Nephron (organoid): ENCODE data around the gene KIF21A.

ENCODE experiments used
- H3K27ac Mint-ChIP-seq, 3 experiments: 2 replicates each; pipeline ENCODE4 v1.8.0; 2020; ENCODE audit warnings: mixed read lengths in 3 of 3, mild to moderate bottlenecking in 2 of 3, moderate library complexity in 1 of 3
- H3K27me3 Mint-ChIP-seq: 2 replicates; pipeline ENCODE4 v1.8.0; 2021; ENCODE audit warnings: low read depth, mild to moderate bottlenecking, moderate library complexity, mixed read lengths
- H3K36me3 Mint-ChIP-seq: 2 replicates; pipeline ENCODE4 v1.8.0; 2020; ENCODE audit warnings: low read depth, mixed read lengths
- H3K4me1 Mint-ChIP-seq: 2 replicates; pipeline ENCODE4 v1.8.0; 2020; ENCODE audit warnings: mixed read lengths
- H3K4me3 Mint-ChIP-seq, 3 experiments: 2 replicates each; pipeline ENCODE4 v1.8.0; 2020; ENCODE audit warnings: mild to moderate bottlenecking in 3 of 3, mixed read lengths in 3 of 3, moderate library complexity in 2 of 3
- H3K9me3 Mint-ChIP-seq: 2 replicates; pipeline ENCODE4 v1.8.0; 2020; ENCODE audit warnings: mixed read lengths
- TF ChIP-seq, protein P1 (sequence below), 3 experiments: fragments of 200-600 bp; sonication (generic); IDR thresholded peaks; one replicate each; pipeline ENCODE4 v1.5.0; 2021; ENCODE audit warnings: antibody characterized with exemption in 3 of 3; ENCODE audit not compliant: unreplicated experiment in 3 of 3

Gene KIF21A

DNA sequence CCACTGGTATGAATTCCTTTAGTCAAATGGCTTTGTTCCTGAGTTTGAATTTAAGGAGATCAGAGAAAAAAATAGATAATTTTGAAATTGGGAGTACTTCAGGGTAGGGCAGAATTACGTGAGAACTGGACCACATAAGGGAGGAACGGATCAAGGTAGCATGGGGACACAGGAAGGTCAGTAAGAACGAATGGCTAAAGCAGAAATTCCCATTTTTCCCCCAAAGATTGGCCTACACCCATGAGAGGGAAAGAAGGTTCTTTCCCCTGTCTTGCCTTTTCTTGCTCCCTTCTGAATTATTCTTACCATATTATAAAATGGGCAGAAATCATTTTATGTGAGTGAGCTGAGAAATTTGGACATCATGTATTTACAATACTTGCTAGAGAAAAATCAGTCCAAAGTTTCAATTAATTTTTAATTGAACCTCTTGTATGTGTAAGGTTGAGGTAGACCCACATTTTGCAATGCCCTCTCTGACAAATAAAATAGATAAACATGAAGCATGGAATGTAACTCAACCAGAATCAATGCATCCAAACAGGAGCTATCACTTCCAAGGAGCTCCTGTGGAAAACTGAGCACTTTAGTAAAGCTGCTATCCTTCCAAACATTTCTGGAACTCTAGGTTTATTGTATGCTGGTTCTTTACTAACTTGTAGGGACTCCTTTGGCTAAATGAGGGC, 93.8 kb downstream of the KIF21A start:
- H3K27ac Mint-ChIP-seq = peak overlapping the region; percentile 28 to 75 (median 46)
- no peaks in the 10 kb centered on the region for H3K36me3 Mint-ChIP-seq
- TF ChIP-seq, protein P1, sequence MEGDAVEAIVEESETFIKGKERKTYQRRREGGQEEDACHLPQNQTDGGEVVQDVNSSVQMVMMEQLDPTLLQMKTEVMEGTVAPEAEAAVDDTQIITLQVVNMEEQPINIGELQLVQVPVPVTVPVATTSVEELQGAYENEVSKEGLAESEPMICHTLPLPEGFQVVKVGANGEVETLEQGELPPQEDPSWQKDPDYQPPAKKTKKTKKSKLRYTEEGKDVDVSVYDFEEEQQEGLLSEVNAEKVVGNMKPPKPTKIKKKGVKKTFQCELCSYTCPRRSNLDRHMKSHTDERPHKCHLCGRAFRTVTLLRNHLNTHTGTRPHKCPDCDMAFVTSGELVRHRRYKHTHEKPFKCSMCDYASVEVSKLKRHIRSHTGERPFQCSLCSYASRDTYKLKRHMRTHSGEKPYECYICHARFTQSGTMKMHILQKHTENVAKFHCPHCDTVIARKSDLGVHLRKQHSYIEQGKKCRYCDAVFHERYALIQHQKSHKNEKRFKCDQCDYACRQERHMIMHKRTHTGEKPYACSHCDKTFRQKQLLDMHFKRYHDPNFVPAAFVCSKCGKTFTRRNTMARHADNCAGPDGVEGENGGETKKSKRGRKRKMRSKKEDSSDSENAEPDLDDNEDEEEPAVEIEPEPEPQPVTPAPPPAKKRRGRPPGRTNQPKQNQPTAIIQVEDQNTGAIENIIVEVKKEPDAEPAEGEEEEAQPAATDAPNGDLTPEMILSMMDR (IDR thresholded peaks at IDR 0.05; ENCODE audit: unreplicated experiment in 3 of 3) = no peak
- H3K4me1 Mint-ChIP-seq = no peaks in the 10 kb centered on the region
- H3K27me3 Mint-ChIP-seq = no peaks in the 10 kb centered on the region
- H3K9me3 Mint-ChIP-seq = no peaks in the 10 kb centered on the region
- H3K4me3 Mint-ChIP-seq = no peak overlapping the region

DNA sequence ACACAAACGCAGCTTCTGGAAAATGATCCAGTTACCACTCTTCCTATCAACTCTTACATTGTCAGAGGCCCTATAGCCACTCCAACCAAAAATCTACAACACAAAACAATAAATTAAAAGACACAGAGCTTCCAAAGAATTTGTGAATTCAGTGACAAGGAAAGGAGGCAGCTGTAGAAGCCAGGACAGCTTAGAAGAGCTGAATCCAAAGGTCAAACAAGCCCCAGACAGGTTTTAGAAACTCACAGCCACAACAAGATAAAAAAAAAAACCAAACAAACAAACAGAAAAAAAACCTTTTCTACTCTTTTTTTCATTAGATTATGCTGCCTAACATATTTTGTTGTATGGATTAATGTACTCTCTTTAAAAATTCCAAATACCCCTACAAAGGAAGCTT, 94.4 kb downstream of the KIF21A start:
- Mint-ChIP-seq H3K4me3 (no peak overlapping the region), H3K27ac (peak overlapping the region; percentile 28 to 75 (median 46)), H3K36me3 (no peaks in the 10 kb centered on the region), H3K4me1 (no peaks in the 10 kb centered on the region), H3K27me3 (no peaks in the 10 kb centered on the region), H3K9me3 (no peaks in the 10 kb centered on the region)
- TF ChIP-seq, protein P1 (IDR thresholded peaks at IDR 0.05; ENCODE audit: unreplicated experiment in 3 of 3) = no peak

DNA sequence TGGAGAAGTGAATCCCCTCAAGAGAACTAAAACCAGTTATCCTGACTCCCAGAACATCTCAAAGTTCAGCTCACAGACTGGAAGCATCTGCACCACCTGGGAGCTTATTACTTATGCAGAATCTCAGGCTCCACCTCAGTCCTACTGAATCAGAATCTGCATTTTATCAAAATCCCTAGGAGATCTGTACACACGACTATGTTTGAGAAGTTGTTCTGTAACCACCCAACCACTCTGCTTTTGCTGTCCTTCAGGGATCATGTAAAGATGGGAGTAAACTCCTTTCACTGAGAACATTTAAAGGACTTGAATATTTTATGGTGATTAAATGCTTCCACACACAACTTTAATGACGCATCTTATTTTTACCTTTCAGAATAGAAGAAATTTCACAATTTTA, 98.0 kb downstream of the KIF21A start:
- Mint-ChIP-seq H3K36me3 (peaks cover 11% of the 10 kb centered on the region), H3K27me3 (no peaks in the 10 kb centered on the region), H3K9me3 (no peaks in the 10 kb centered on the region), H3K4me3 (no peak overlapping the region), H3K27ac (no peak overlapping the region), H3K4me1 (no peaks in the 10 kb centered on the region)
- TF ChIP-seq, protein P1 (IDR thresholded peaks at IDR 0.05; ENCODE audit: unreplicated experiment in 3 of 3) = no peak

DNA sequence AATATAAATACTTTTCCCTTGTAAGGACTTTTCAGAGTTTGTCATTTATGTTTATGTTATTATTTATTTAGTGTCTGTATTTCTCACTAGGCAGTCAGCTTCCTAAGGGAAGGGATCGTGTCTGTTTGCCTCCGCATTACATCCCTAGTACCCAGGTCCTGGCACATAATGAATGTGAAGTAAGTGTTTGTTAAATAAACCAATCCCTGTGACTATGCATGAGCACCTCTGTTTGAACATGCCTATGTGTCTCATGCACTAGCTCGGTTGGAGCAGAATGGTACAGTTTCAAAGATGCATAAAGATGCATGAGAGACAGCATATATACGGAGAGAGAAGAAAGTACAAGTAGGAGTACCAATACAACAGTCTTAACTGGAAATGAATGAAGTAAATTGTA, 99.3 kb downstream of the KIF21A start:
- peaks cover 19% of the 10 kb centered on the region for H3K36me3 Mint-ChIP-seq
- TF ChIP-seq, protein P1 (IDR thresholded peaks at IDR 0.05; ENCODE audit: unreplicated experiment in 3 of 3) = no peak
- H3K4me3 Mint-ChIP-seq = no peak overlapping the region
- no peaks in the 10 kb centered on the region for H3K9me3 Mint-ChIP-seq
- no peak overlapping the region for H3K27ac Mint-ChIP-seq
- H3K4me1 Mint-ChIP-seq = no peaks in the 10 kb centered on the region
- H3K27me3 Mint-ChIP-seq = no peaks in the 10 kb centered on the region

DNA sequence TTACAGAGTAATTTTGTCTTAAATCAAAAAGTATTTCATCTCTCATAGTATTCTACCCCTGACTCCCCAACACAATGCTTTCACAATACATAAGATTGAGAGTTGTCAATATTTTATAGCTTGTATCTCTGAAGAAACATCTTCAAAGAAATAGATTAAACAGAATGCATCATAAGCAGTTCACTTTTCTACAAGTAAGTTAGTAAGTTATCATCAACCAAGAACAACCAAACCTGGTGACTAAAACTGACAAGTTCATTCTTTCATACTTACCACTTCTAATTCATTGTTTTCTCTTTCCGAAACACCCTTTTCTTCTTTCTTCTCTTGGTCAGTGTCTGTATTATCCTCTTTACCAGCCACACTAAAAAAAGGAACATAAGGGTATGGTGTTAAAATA, 101.2 kb downstream of the KIF21A start:
- no peaks in the 10 kb centered on the region for H3K9me3 Mint-ChIP-seq
- H3K27me3 Mint-ChIP-seq = no peaks in the 10 kb centered on the region
- peaks cover 21% of the 10 kb centered on the region for H3K36me3 Mint-ChIP-seq
- TF ChIP-seq, protein P1 (IDR thresholded peaks at IDR 0.05; ENCODE audit: unreplicated experiment in 3 of 3) = no peak
- no peaks in the 10 kb centered on the region for H3K4me1 Mint-ChIP-seq
- H3K27ac Mint-ChIP-seq = no peak overlapping the region
- no peak overlapping the region for H3K4me3 Mint-ChIP-seq

DNA sequence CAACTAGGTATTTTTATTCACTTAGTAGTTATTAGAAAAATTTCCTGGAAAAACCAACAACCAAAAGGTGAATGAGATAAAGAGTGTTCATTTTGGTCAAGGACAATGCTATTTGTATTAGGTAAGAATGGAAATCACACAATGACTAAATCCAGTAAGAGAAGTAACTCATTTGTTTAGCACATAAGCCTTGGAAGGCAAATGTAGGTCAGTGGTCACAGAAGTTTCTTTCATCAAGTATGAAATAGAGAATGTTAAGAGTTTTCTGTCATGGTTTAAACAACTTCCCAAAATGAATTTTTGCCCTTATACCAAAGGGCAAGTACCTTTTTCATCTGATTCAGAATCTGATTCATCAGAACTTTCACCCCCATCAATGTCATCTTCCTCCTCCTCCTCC, 101.7 kb downstream of the KIF21A start:
- TF ChIP-seq, protein P1 (IDR thresholded peaks at IDR 0.05; ENCODE audit: unreplicated experiment in 3 of 3) = no peak
- Mint-ChIP-seq H3K27me3 (no peaks in the 10 kb centered on the region), H3K27ac (no peak overlapping the region), H3K9me3 (no peaks in the 10 kb centered on the region), H3K4me3 (no peak overlapping the region), H3K36me3 (peaks cover 21% of the 10 kb centered on the region), H3K4me1 (no peaks in the 10 kb centered on the region)
